ENCODE data around the gene HHIPL1. TPM values are rescaled to one million over a fixed set of nuclear protein-coding genes. Genes with fewer than 3 reads are reported as not detected.
"Not testable (repeated sequence)": the region's sequence is repeated elsewhere in the genome, so short reads cannot be mapped to it uniquely, and the experiment has no call there.

The HHIPL1 gene
- total RNA-seq, 4 donors from 2014 or later, result 0.07 to 0.82 (median 0.14) TPM

DNA sequence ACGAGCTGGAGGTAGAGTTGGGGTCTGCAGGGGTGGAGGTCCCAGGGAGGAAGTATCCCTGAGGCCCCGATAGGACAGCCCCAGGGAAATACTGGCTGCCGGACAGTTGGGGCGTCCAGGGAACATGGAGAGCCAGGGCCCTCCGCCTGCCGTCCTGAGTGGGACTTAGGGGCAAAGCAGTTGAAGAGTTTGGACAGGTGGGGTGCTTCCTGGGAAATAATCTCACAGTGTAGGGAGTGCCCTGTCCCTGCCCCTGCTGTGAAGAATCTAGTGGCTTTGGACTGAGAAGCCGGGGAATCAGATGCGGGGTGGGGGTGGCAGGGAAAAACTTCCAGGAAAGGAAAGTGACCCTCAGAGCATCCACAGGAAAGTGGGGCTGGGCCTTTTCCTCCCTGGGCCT, 9.8 kb upstream of the HHIPL1 start:
- Histone ChIP-seq H3K4me3 (no peak overlapping the region), H3K36me3 (no peaks in the 10 kb centered on the region), H3K4me1 (no peaks in the 10 kb centered on the region), H3K27me3 (no peaks in the 10 kb centered on the region), H3K27ac (no peak overlapping the region), H3K9me3 (no peaks in the 10 kb centered on the region)
- in situ Hi-C loops (cut with MboI; ENCODE audit: low sequenced_read_pairs in 4 of 4), result loop anchor here in 1 of 4 donors (10.0 kb wide), 1 partner anchor 110 kb away; no protein-coding TSS in a partner anchor
- intact Hi-C loops (cut with DNase I; ENCODE audit: low total_unique reads), result no loop called here
- DNase-seq, result no peak
- TF ChIP-seq CTCF (IDR thresholded peaks at IDR 0.05 in 4 of 5, conservative IDR thresholded peaks at IDR 0.05 in 1 of 5) (no peak), POLR2A (IDR thresholded peaks at IDR 0.05) (no peak)
- ATAC-seq, result no peak

DNA sequence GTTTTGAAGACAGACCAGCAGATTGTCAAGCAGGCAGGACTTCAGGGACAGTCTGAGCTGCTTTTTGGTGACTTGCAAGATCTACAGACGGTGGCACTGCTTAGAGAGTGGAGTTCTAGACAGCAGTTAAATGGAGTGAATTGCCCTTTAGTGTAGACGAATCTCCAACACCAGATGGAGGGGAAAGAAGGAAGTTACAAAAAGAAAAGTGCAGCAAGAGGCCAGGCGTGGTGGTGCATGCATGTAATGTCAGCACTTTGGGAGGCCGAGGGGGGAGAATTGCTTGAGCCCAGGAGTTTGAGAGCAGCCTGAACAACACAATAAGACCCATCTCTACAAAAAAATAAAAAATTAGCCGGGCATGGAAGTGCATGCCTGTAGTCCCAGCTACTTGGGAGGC, 8.4 kb upstream of the HHIPL1 start:
- no peak for ATAC-seq
- intact Hi-C loops (cut with DNase I; ENCODE audit: low total_unique reads), result no loop called here
- Histone ChIP-seq H3K4me3 (no peak overlapping the region), H3K4me1 (no peaks in the 10 kb centered on the region), H3K36me3 (no peaks in the 10 kb centered on the region), H3K27me3 (no peaks in the 10 kb centered on the region), H3K9me3 (no peaks in the 10 kb centered on the region), H3K27ac (no peak overlapping the region)
- no peak for DNase-seq
- TF ChIP-seq POLR2A (IDR thresholded peaks at IDR 0.05), result no peak
- no peak for TF ChIP-seq CTCF (IDR thresholded peaks at IDR 0.05 in 4 of 5, conservative IDR thresholded peaks at IDR 0.05 in 1 of 5)
- in situ Hi-C loops (cut with MboI; ENCODE audit: low sequenced_read_pairs in 4 of 4), result loop anchor here in 1 of 4 donors (10.0 kb wide), 1 partner anchor 112 kb away; no protein-coding TSS in a partner anchor

DNA sequence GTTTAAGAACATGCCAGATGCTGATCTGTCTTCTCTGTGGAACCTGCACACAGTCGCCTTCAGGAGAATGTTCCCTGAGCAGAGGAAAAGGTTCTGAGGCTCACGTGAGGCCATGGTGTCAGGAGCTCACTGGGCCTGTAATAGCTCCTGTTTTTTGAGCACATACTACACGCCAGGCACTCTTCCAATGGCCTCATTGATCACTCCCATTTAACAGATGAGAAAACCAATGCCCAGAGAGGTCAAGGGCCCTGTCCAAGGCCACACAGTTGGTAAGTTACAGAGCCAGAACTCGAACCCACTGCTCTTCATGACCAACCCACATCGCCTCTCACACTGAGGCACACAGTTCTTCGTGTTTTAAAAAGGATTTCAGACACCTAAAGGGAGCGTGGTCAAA, 7.3 kb upstream of the HHIPL1 start:
- H3K9me3 ChIP-seq, result no peaks in the 10 kb centered on the region
- intact Hi-C loops (cut with DNase I; ENCODE audit: low total_unique reads) (no loop called here), in situ Hi-C loops (cut with MboI; ENCODE audit: low sequenced_read_pairs in 4 of 4) (loop anchor here in 1 of 4 donors (10.0 kb wide), 1 partner anchor 113 kb away; no protein-coding TSS in a partner anchor)
- ATAC-seq (no peak), DNase-seq (no peak)
- no peaks in the 10 kb centered on the region for H3K27me3 ChIP-seq
- H3K4me3 ChIP-seq, result no peak overlapping the region
- no peaks in the 10 kb centered on the region for H3K36me3 ChIP-seq
- no peak overlapping the region for H3K27ac ChIP-seq
- no peaks in the 10 kb centered on the region for H3K4me1 ChIP-seq
- TF ChIP-seq POLR2A (IDR thresholded peaks at IDR 0.05) (no peak), CTCF (IDR thresholded peaks at IDR 0.05 in 4 of 5, conservative IDR thresholded peaks at IDR 0.05 in 1 of 5) (no peak)

GRCh38 chr14:99642771-99643170, 2.2 kb upstream of the HHIPL1 start:
- H3K4me3 ChIP-seq; ATAC-seq; in situ Hi-C loops (cut with MboI; ENCODE audit: low sequenced_read_pairs in 4 of 4); intact Hi-C loops (cut with DNase I; ENCODE audit: low total_unique reads); H3K9me3 ChIP-seq; H3K36me3 ChIP-seq; DNase-seq; H3K27ac ChIP-seq; H3K4me1 ChIP-seq: not testable (repeated sequence)
- peaks cover 4 to 14% (median 14%) of the 10 kb centered on the region in 3 donors for H3K27me3 ChIP-seq

GRCh38 chr14:99643343-99643742, 1.6 kb upstream of the HHIPL1 start:
- H3K4me1 ChIP-seq, result no peaks in the 10 kb centered on the region
- DNase-seq (no peak), ATAC-seq (no peak)
- H3K27me3 ChIP-seq, result peaks cover 4 to 14% (median 14%) of the 10 kb centered on the region in 3 donors
- H3K4me3 ChIP-seq, result no peak overlapping the region
- intact Hi-C loops (cut with DNase I; ENCODE audit: low total_unique reads) (no loop called here), in situ Hi-C loops (cut with MboI; ENCODE audit: low sequenced_read_pairs in 4 of 4) (no loop called here)
- H3K36me3 ChIP-seq, result no peaks in the 10 kb centered on the region
- TF ChIP-seq POLR2A (IDR thresholded peaks at IDR 0.05) (no peak), CTCF (IDR thresholded peaks at IDR 0.05 in 4 of 5, conservative IDR thresholded peaks at IDR 0.05 in 1 of 5) (no peak)
- no peaks in the 10 kb centered on the region for H3K9me3 ChIP-seq
- H3K27ac ChIP-seq, result no peak overlapping the region
